ENCODE results near the gene GDA. TPM values are rescaled to one million over a fixed set of nuclear protein-coding genes. Genes with fewer than 3 reads are reported as not detected.

Gene GDA
- total RNA-seq, 1 experiment from 2014 or later, result 26.3 TPM

GRCh38 chr9:72188232-72188631, 39.0 kb downstream of the GDA start:
- in situ Hi-C loops (cut with HindIII; ENCODE audit: low pct_unique_long_range_greater_than_20kb, low sequenced_read_pairs), result no loop called here
- no peak for DNase-seq (ENCODE audit: low read depth)

- no peak for DNase-seq (ENCODE audit: low read depth)
- in situ Hi-C loops (cut with HindIII; ENCODE audit: low pct_unique_long_range_greater_than_20kb, low sequenced_read_pairs), result no loop called here
These were observed 44.2 kb downstream of the GDA start for GRCh38 chr9:72193478-72193881.

DNA sequence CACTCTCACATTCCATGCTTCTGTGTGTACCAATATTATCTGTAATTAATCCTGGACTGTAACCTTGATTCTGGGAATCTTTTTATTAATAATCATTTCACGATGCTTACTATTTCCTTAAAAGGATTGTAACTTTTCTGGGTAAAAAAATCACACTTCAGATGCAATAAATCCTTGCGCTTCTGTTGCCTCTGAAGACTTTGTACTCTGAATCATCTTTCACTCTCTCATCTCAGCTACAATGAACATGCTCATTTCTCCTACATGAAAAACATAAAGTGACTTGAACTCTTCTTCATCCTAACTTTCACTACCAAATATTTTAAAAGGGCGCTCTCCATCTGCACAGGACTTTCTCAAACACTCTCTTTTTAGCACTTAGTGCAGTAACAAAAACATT, 50.0 kb downstream of the GDA start:
- in situ Hi-C loops (cut with HindIII; ENCODE audit: low pct_unique_long_range_greater_than_20kb, low sequenced_read_pairs), result no loop called here
- DNase-seq (ENCODE audit: low read depth), result no peak

DNA sequence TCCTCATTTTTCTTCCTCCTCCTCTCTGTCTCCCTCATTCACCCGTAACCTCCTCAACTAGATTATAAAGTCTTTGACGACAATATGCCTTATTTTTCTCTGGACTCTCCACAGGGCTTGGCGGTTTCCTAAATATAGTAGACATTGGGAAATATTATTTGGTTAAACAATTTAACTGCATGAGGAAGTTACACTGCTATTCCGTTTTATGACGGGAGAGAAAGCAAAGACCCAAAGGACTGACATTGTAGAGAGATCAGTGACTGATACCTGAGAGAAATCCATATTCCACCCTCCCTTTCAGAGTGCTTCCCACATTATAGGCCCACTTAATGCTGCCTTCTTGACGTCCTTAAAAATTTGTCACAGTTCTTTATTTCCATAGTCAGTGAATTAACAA, 51.2 kb downstream of the GDA start:
- in situ Hi-C loops (cut with HindIII; ENCODE audit: low pct_unique_long_range_greater_than_20kb, low sequenced_read_pairs), result no loop called here
- no peak for DNase-seq (ENCODE audit: low read depth)

DNA sequence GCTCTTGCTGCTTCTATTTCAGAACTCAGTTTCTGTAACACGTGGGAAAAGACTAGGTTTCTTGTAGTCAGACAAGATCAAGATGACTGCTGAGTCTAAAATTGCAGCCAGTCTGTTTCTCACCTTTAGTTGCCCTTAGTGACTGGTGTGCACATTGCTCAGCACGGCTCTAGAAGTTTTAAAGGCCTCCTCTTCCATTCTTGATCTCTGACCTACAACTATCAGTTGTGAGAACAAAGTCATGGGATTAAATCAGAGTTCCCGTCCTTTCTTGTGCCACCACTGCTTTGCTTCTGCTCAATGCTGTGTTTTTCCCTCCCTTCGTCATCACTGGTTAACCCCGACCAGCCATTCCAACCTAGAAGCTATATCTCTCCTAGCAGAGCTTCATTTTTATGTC, 52.8 kb downstream of the GDA start:
- no peak for DNase-seq (ENCODE audit: low read depth)
- in situ Hi-C loops (cut with HindIII; ENCODE audit: low pct_unique_long_range_greater_than_20kb, low sequenced_read_pairs), result no loop called here

DNA sequence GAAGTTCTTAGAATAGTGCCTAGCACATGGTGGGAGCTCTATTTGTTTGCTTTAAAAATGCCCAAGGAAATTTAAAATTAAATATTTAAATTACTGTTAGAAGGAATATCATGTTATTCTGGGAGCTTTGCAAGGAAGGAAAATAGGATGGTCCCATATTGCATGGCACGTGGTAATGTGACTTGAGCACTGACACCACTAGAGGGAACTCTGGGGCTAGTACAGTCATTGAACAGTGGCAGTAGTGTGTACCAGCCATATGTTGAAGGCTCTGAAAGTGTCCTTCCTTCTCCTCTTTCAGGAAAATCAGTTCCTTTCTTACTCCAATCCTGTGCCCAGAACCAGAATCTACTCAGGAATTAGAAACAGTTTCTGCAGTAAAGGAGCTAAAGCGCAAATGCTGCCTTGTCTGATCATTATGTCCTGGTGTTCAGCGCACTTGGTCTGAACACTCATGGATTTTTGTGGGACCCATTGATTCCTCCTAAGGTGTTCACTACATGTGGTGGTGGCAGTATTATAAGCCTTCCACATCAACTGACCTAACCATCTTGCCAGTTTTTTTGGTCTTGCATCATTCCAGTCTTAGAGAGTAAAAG, 54.1 kb downstream of the GDA start:
- peak; percentile 10 for DNase-seq (ENCODE audit: low read depth)
- in situ Hi-C loops (cut with HindIII; ENCODE audit: low pct_unique_long_range_greater_than_20kb, low sequenced_read_pairs), result no loop called here

- no peak for DNase-seq (ENCODE audit: low read depth)
- in situ Hi-C loops (cut with HindIII; ENCODE audit: low pct_unique_long_range_greater_than_20kb, low sequenced_read_pairs), result no loop called here
These were observed 54.8 kb downstream of the GDA start for GRCh38 chr9:72204062-72204461.

DNA sequence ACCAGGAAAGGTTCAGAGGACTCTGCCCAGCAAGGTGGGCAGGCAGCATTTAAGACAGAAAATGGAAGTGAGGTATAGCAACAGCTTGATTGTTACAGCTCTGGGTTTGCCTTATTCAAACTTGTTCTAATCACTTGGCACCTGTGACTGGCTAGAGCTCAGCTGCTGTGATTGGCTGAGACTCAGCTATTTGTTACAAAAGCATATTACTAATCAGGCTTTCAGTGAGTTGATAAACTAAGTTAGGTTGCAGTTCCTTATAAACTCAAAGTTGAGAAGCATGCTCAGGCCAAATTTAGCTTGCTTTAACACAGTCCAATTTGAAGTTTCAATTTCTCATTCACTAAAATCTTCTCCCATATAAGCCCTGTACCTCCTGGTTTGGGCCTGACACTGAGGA, 56.3 kb downstream of the GDA start:
- in situ Hi-C loops (cut with HindIII; ENCODE audit: low pct_unique_long_range_greater_than_20kb, low sequenced_read_pairs), result no loop called here
- DNase-seq (ENCODE audit: low read depth), result no peak

GRCh38 chr9:72207278-72207677, 58.0 kb downstream of the GDA start:
- in situ Hi-C loops (cut with HindIII; ENCODE audit: low pct_unique_long_range_greater_than_20kb, low sequenced_read_pairs), result no loop called here

DNA sequence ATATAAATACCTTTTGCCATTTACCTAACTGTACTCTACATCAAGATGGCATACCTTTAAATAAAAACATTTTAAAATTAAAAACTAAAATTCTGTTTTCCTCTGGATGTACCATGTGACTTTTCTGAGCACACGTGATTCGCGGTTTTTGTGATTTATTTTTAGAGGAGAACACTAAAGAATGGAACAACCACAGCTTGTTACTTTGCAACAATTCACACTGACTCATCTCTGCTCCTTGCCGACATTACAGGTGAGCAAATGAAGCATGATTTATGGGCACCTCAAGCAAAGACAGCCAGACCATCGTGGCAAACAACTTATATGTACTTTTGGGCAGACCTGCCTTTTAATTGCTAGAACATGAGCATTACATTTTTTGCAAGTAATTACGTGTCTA, 61.3 kb downstream of the GDA start:
- DNase-seq (ENCODE audit: low read depth), result no peak

More at GRCh38 chr9:72207278-72207677, 58.0 kb downstream of the GDA start:
- DNase-seq (ENCODE audit: low read depth), result no peak

GRCh38 chr9:72211047-72211446, 61.8 kb downstream of the GDA start:
- DNase-seq (ENCODE audit: low read depth), result no peak
- in situ Hi-C loops (cut with HindIII; ENCODE audit: low pct_unique_long_range_greater_than_20kb, low sequenced_read_pairs), result no loop called here

More for the DNA sequence above, 61.3 kb downstream of the GDA start:
- in situ Hi-C loops (cut with HindIII; ENCODE audit: low pct_unique_long_range_greater_than_20kb, low sequenced_read_pairs), result no loop called here

DNA sequence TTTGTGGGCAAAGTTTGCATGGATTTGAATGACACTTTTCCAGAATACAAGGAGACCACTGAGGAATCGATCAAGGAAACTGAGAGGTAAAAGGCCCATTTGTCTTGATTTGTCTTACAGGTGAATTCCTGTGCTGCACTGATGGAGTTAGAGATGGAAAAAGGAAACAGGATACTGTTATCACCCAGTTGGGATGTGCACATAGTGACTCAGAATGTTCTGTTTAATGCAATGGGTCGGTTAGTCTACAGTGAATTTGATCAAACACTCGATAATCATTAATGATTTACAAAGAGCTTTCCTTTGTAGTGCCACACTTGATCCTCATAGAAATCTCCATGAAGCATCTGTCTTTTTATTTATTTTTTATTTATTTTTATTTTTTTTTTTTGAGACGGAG, 64.7 kb downstream of the GDA start:
- DNase-seq (ENCODE audit: low read depth), result no peak
- in situ Hi-C loops (cut with HindIII; ENCODE audit: low pct_unique_long_range_greater_than_20kb, low sequenced_read_pairs), result no loop called here

- DNase-seq (ENCODE audit: low read depth), result no peak
- in situ Hi-C loops (cut with HindIII; ENCODE audit: low pct_unique_long_range_greater_than_20kb, low sequenced_read_pairs), result no loop called here
These were observed 68.1 kb downstream of the GDA start for GRCh38 chr9:72217306-72217842.

- in situ Hi-C loops (cut with HindIII; ENCODE audit: low pct_unique_long_range_greater_than_20kb, low sequenced_read_pairs), result no loop called here
- DNase-seq (ENCODE audit: low read depth), result no peak
These were observed 71.3 kb downstream of the GDA start for GRCh38 chr9:72220589-72220988.

DNA sequence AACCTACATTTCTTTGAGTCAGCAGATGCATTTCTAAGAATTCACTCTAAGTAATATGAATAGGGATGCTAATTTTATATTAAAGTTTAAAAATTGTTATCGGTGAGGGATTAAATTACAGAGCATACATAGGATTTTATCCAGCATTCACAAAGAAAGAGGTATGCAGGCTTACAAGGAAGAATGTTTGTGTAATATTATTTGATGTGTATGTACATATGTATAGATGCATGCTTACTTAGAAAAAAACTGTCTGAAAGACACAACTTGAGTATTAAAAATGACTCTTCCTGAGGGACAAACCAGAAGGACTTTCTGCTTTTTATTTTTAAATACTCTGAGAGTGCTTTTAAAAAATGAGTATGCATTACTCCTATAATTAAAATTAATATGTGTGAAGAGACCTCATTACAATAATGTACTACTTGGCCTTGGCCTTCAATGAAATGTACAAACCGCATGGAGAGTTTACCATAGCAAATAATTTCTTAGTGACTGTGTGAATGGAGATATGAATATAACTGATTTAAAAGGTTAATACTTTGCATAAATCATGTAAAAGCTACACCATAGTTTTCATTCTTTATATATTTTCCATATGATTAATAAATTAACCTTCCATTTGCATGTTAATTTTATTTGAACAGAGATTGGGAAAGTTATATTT, 77.0 kb downstream of the GDA start:
- in situ Hi-C loops (cut with HindIII; ENCODE audit: low pct_unique_long_range_greater_than_20kb, low sequenced_read_pairs), result no loop called here
- DNase-seq (ENCODE audit: low read depth), result no peak

- no peak for DNase-seq (ENCODE audit: low read depth)
- in situ Hi-C loops (cut with HindIII; ENCODE audit: low pct_unique_long_range_greater_than_20kb, low sequenced_read_pairs), result no loop called here
These were observed 79.0 kb downstream of the GDA start for GRCh38 chr9:72228282-72228681.

- in situ Hi-C loops (cut with HindIII; ENCODE audit: low pct_unique_long_range_greater_than_20kb, low sequenced_read_pairs), result no loop called here
These were observed 83.5 kb downstream of the GDA start for GRCh38 chr9:72232778-72233177.

DNA sequence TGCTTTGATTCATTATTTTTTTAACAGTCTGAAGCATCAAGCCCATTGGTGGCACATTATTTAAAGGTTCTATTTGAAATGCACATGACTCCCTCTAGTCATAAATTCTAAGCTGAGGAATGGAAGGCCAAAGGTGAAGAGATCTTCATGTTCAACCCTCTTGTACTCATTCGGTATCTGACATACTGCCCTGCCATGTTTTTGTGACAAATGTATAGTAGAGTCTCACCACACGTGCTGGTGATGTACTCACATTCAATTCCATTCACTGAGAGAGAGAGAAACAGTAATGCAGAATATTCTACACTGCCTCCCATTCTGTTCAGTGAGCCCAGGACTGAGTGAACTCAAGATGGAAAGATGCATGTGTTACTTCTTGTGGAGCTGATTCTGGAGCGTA, 98.3 kb downstream of the GDA start:
- in situ Hi-C loops (cut with HindIII; ENCODE audit: low pct_unique_long_range_greater_than_20kb, low sequenced_read_pairs), result no loop called here
- DNase-seq (ENCODE audit: low read depth), result no peak

More at GRCh38 chr9:72232778-72233177, 83.5 kb downstream of the GDA start:
- DNase-seq (ENCODE audit: low read depth), result no peak

DNA sequence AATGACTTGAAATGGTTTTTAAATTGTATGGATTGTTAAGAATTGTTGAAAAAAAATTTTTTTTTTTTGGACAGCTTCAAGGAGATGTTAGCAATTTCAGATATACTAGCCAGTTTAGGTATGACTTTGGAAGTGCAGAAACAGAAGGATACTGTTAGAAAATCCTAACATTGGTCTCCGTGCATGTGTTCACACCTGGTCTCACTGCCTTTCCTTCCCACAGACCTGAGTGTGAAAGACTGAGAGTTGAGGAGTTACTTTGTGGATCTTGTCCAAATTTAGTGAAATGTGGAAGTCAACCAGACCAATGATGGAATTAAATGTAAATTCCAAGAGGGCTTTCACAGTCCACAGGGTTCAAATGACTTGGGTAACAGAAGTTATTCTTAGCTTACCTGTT, 102.3 kb downstream of the GDA start:
- no peak for DNase-seq (ENCODE audit: low read depth)
- in situ Hi-C loops (cut with HindIII; ENCODE audit: low pct_unique_long_range_greater_than_20kb, low sequenced_read_pairs), result loop anchor here (25.0 kb wide), 1 partner anchor 214 kb away; no protein-coding TSS in a partner anchor

Measured in Caki2 (cell line).